ENCODE results near the gene PRKAG2.

PRKAG2 gene

DNA sequence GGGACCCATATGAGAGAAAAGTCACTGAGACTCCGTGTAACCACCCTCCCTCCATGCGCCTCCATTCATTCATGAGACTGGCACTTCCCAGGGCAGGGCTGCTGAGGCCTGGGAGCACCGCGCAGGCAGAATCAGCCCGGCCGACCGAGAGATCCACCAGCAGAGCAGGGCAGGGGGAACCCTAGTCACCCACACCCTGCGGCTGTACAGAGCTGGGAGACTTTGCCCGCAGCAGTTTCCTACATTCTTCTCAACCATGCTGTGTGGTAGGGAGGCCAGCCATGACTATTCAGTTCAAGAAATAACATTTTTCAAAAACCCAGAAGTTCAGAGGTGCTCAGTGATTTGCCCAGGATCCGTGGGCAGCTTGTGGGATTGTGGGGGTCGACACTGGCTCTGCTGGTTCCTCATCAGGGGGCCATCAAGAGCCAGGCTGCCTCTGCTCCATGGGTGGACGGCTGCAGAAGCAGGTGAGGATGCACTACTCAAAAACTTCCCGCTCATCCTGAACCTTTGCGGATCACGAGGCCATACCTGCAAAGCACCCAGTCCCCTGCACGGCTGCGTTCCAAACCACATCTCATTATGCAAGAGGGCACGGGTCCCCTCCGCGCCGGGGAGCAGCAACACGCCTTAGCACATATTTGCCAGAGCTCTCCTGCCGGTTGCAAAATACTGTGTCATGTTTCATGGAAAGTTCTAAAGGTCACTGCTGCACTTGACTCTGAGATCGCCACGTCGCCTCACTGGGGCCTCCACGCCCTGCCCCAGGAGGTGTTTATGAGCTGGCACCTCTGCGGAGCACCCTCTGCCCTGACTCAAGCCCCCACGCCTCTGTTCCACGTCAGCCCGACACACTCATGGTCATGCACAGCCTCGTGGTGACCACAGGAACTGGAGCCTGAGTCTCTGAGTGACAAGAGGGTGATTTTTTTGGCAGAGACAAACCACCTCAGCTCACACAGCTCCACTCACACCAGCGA is 132.0 kb downstream of the PRKAG2 start:
- DNase-seq (ENCODE audit: low spot score) = peak; percentile 88

DNA sequence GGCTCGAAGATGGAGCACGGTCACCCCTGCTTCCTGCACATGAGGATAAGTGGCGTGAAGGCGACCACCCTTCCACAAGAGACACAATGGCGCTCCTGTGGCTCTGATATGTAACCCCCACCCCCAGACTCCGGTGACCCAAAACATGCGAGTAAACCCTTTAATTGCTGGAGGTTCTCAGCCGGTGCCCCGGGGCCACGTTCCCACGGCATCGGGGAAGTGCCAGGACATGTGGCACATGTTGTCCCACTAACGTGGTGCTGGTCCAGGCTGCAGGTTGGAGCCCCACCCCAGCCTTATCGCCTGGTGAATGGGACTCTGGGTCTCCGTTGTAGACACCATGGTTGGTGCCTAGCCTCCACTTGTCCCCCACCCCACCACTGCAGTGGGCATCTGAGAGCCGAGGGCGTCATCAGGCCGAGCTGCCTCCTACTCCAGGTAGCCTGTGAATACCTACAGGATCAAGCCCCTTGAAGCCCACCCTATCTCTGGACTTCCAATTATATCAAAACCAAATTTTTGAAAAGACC is 132.8 kb downstream of the PRKAG2 start:
- DNase-seq (ENCODE audit: low spot score) = no peak

DNA sequence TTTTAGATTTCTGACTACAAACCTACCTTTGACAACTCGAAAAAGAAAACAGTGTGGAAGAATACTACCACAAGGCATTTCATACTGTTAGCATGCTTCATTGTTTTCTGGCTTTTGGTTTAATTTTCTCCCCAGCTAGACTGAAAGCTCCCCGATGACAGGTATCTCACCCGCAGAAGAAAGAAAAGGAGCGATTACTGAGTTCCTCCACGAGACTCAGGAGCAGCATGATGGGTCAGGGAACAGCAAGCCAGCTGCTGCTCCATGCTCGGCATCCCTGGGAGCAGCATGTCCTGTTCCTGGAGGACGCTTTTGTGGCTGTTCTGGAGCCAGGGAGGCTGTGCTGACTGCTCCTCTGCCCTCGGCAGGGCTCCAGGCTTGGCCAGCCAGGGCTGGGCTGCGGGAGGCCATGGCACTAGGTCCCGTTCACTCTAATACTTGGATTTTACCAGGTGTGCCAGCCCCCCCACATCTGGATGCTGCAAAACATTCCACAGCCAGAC is 133.4 kb downstream of the PRKAG2 start:
- no peak for DNase-seq (ENCODE audit: low spot score)

DNA sequence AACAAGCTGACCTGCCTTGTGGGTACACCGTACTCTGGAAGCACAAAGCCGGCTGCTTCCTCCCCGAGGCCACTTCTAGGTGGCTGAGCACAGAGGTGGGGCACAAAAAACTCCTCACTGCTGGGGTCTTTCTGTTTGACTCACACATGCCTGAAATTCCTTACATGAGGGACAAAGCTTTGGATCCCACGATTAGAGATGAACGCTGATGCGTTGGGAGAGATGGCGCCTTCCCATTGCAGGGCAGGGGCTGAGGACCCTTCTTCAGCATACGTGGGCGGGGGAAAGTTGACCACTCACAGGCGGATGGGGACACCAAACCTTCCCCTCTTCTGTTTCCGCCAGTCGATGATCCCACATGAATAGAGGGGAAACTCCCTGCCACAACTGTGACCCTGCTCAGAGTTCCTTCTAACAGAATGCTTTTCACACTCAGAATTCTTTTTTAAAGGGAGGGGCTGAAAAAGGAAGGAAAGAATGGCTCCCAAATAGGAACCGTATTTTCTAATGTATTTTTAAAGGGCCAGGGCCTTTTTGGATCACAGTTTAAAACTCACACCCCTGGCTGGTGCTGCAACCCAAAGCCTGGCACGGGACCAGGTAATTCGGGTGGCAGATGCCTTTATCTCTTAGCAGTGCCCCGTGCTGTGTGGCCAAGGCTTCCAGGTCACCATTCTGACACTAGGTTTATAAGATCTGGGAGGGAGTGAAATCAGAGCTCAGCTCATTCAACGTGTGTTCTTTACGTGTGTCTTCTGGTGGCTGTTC is 134.0 kb downstream of the PRKAG2 start:
- peak; percentile 49 for DNase-seq (ENCODE audit: low spot score)

DNA sequence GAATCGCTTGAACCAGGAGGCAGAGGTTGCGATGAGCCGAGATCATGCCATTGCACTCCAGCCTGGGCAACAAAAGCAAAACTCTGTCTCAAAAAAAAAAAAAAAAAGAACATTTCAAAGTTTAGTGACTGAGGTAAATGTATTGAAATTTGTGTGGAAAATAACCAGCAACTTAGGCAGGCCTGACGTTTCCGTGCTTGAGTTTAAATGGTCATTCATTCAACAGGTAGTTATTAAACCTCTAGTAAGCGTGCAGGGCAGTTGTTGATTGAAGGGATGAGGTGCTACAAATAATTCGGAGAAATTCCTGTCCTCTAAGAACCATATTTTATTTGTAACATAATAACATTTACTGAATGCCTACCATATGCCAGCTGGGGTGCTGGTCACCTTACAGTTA is 135.3 kb downstream of the PRKAG2 start:
- no peak for DNase-seq (ENCODE audit: low spot score)

DNA sequence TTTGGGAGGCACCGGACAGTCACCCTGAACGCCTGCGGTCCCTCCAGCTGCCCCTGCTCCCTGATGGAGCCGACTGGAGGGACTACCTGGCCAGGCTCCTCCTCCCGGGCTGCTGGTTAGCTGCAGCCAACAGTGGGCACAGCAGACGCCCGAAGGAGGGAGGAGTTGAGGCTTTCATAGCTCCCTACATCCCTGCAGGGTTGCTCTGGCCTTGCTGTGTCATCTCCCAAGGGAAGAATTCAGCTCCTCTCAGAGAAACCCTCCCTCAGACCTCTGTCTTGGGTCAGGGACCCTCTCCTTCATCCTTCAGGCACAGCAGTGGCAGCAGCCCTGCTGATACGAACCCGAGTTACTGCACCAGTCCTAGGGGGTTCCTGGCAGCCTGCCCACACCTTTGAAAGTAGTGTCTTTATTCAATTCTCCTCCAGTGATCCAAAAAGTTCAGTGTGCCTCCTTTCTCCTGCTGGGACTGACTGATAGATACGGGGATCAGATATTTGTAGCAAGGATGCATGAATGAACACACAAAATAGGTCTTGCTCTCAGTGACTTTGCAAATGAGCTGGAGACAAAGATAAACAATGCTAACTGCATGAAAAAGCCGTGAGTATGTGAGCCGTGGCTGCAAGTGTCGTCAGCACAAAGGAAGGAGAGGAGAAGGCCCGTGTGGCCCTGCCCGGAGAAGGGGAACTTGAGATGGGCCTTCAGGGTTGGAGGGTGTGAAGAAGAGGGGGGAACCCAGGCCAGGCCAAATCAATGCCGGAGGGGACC is 136.6 kb downstream of the PRKAG2 start:
- no peak for DNase-seq (ENCODE audit: low spot score)

DNA sequence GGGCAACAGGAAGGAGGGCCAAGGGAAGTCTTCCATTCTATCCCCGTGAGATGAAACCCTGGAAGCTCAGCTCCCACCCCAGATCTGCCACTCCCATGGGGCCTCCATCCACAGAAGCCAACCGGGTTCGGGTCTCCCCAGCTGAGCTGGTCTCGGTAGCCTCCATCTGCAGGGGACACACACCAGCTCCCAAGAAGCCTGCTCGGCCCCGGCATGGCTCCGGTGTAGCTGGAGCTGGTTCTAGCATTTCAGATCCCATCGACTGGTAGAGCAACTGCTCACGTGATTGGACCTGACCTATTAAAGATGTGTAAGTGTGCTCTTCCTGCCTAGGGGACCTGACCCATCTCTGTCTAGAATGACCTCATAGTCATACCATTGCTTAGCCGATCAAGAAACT is 138.0 kb downstream of the PRKAG2 start:
- no peak for DNase-seq (ENCODE audit: low spot score)

DNA sequence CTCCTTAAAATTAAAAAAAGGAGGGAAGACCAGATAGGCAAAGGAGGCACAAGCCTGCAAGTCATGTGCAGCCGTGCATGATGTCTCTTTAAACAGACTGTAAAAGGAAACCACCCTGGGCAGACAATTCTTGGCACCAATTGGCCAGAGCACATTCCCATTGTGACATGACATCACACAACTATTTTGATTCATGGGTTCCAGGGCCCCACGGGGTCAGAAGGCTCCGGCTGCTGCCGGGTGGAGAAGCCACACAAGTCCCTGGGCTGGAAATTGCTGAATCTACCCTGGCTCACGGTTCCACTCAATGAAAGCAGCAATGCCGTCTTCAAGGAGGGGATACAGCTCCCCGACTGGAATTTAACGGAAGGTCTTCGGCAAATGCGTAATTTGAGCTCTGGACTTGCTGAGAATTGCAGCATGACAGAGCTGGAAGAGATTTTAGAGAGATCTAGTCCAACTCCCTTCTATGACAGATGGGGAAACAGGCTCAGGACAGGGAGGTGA is 140.5 kb downstream of the PRKAG2 start:
- peak; percentile 82 for DNase-seq (ENCODE audit: low spot score)

DNA sequence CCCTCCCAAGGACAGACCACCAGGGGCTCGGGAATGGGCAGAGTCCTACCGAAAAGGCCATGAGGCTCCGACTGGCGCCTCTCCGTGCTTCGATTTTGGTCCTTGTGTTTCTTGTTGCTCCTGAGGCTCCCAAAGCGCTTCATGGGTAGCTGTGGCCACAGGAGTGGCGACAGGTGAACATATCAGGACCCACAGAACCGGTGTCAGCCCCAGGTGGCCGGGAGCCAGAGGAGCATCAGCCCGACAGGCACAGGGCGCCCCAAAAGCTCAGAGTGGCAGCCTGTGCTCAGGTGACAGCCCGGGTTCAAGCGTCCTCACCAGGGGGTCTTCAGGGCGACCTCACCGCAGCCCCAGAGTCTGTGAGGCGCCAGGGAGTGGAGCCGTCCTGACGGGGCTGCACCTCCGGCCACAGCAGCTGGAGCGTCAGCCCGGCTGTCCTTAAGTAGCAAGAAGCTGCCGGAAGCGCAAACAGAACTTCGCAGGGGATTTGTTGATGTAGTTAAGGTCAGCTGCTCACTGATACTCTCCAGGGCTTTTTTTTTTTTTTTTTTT is 141.0 kb downstream of the PRKAG2 start:
- no peak for DNase-seq (ENCODE audit: low spot score)

DNA sequence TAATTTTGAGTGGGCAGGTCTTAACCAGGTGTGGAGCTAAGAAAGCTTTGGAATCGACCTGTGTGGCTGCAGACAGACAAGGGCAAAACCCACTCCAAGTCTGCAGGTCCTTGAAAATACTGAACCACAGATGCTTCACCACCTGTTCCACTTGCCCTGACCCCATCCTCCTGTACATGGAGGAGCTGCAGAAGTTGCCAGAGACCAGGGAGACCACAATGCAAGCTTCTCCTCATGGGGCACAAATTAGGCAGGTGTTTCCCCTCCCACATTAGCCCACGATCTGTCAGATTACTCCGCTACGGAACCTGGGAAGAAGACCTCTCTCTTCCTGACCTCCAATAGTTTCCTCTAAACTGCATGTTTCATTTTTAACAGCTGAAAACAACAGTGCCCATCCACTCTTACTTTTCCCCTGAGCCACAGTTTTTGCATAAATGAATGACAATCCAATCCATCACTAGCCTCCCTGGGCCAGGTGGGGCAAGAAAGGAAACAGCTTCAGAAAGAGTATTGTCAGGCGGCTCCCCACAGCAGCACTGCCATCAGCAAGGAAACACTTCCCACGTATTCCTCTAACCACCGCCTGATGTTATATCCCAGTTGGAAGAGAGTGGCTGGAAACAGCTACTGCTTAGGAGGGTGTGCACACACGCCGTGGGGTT is 141.6 kb downstream of the PRKAG2 start:
- no peak for DNase-seq (ENCODE audit: low spot score)

DNA sequence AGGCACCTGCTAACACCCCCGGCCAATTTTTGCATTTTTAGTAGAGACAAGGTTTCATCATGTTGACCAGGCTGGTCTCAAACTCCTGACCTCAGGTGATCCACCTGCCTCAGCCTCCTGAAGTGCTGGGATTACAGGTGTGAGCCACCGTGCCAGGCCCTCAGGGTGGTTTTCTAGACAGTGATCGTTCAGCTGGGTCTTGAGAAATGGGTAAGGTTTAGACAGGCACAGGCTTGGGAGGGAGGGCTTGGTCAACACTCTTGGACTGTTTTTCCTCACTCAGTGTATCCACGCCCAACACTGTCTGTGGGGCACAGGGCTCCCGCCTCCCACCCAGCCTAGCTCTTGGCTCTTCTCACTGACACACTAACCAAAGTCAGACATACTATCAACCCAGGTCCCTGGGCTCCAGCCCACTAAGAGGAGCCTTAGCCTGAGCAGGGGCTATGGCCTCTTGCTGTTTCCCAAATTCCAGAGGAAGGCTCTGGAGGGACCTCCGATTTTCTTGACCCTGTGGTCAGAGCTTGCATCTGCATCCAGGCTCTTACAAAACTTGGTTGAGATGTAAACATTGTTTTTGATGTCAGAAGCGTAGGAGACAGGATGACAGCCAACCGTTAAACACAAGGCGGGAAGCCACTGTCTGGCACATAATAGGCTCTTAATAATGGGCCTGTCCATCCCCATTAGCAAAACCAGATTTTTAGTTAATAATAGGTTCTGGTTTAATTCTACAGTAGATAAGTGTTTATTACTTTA is 143.9 kb downstream of the PRKAG2 start:
- DNase-seq (ENCODE audit: low spot score) = no peak

DNA sequence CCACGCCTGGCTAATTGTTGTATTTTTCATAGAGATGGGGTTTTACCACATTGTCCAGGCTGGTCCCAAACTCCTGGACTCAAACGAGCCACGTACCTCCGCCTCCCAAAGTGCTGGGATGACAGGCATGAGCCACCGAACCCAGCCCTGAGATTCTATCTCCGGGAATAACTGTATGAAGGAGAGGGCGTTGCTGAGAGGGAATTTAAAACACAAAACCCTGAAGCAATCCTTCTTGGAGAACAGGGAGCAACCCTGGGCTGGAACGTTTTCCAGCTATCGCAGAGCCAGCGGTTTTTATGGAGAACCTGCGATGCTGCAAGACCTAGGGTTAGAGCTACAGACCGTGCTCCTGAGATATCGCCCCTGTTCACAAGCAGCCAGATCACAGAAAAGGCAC is 144.6 kb downstream of the PRKAG2 start:
- no peak for DNase-seq (ENCODE audit: low spot score)

DNA sequence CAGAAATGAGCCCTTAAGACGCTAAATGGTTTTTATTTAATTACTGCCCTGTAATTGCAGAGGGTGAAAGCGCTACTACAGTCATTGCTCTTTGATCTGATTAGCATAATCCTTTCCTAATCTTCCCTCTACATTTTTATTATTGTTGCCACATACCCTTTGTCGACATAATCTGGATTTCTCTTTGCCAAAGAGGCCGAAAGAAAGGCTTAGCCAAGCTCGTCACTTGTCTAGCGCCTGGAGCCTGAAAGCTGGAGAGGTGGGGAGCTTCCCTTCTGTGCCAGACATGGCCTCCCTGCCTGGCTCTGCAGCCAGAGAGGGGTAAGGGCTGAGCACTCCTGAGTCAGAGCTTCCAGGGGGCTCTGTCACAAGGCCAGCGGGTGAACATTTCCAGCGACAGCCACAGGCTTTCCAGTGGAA is 145.9 kb downstream of the PRKAG2 start:
- DNase-seq (ENCODE audit: low spot score) = no peak

DNA sequence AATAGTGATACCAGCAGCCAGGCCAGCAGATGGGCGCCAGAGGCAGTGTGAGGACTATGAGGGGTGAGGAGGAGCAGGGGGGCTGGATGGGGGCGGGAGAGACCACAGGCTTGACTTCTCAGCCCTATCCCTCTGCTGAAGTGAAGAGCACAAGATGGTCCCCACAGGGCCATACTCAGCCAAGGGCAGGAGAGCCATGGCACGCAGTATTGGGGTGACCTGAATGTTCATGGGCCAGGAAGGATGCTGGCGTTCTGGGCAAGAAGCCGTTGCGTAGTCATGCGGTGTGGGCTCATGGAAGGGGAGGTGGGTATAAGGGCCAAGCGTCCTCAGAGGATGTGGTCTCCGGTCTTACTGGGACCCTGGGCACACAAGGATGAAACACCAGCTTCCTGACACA is 146.3 kb downstream of the PRKAG2 start:
- DNase-seq (ENCODE audit: low spot score) = no peak

DNA sequence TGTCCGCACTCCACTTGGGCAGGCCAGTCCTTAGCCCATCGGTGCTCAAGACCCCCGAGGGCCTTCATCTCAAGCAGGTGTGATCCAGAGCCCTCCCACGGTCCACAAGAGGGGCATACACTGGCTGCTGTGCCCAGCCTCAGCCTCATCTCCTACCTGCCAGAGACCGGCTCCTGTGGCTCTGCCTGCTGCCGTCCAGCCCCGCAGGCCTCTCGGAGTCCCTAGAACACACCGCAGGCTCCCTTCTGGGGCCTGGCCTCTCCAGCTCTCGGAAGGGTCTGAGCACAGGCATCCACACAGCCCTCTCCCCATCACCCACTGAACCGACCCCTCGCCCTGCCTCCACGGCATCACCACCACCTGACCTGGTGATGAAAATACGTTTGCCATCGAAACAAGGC is 147.4 kb downstream of the PRKAG2 start:
- DNase-seq (ENCODE audit: low spot score) = no peak

DNA sequence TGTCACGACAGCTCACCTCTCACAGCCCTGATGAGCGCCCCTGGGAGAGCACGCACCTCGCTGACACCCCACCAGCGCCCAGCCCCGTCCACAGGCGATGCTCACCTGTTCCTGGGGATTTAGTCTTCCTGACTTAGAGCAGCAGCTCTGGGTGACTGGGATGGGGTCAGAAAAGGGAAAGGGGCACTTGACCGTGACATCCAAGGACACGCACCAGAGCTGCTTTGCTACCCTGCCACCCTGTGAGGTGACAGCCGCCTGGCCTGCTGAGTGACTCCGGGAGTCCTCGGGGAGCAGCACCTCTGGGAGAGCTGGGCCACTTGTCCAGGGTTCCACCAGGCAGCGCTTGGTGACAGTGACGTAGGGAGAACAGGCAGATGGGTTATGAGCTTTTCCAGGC is 148.2 kb downstream of the PRKAG2 start:
- no peak for DNase-seq (ENCODE audit: low spot score)

DNA sequence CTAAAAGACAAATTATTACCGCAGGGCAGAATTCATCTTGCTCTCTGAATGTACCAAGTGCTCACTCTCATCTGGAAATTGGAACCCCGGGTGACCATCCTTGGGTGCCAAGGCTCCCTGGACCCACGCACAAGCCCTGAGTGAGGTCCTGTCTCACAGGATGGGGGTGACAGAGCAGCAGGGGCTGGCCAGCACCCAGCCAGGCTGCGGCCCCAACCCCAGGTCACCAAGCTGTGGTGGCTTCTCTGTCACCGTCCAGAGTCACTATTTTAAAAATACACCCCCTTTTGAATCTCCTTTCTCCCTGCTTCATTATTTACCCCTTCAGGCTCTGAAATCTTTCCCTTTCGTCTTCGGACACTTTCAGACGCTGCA is 148.6 kb downstream of the PRKAG2 start:
- no peak for DNase-seq (ENCODE audit: low spot score)

DNA sequence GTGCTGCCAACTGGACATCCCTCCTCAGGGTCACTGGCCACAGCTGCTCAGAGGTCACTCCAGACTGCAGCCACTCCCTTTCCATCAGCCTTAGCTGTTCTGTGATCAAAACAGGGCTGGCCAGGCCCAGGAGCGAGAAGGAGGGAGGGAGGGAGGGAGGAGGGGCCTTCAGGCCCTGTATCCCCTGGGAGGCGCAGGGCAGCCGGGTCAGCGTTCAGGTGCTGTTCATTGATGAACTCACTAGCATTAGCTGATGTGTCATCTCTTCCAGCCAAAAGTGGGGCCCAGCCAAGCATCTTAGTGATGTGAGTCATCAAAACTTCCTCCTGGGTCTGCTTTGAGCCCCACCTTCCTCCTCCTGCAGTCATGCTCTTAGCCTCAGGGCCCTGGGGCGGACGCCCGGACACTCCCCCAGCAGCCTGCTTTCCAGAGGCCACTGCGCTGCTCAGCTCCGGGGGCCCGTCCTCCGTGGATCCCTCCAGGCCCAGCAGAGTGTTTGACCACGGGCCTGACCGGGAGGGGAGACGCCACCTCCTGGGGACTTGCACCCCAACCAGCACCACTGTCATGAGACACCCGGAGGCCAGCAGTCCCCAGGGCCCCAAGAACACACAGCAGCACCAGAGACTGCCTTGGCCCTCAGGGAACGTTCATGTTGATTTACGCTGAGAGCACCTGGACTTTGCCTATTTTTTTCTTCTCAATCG is 149.2 kb downstream of the PRKAG2 start:
- peak; percentile 89 for DNase-seq (ENCODE audit: low spot score)
